ENCODE data around the gene TRIM33.

- TF ChIP-seq EZH2phosphoT487 (IDR thresholded peaks at IDR 0.05) (no peak), CTCF (IDR thresholded peaks at IDR 0.05) (no peak)
Measured at GRCh38 chr1:114468047-114468446, 43.0 kb downstream of the TRIM33 start.

All from neural progenitor cell (in vitro differentiated cells).